H9 (cell line): ENCODE measurements around the gene SLC25A42. TPM values are rescaled to one million over a fixed set of nuclear protein-coding genes. Genes with fewer than 3 reads are reported as not detected.

ENCODE experiments used
- DNase-seq: peaks from one replicate; pipeline ENCODE4 v3.0.0-alpha.2; 2017
- H2AFZ ChIP-seq: one replicate; pipeline ENCODE4 v1.6.1; 2013; ENCODE audit warnings: mild to moderate bottlenecking, low read length, control low read depth, moderate library complexity
- H2AK5ac ChIP-seq: 2 replicates; pipeline ENCODE4 v1.6.1; 2013; ENCODE audit warnings: low read length, control low read depth, mixed read lengths; ENCODE audit not compliant: insufficient read length
- H2BK120ac ChIP-seq: one replicate; pipeline ENCODE4 v1.6.1; 2013; ENCODE audit warnings: low read depth, mild to moderate bottlenecking, low read length, control low read depth, inconsistent platforms; ENCODE audit not compliant: poor library complexity, severe bottlenecking
- H2BK12ac ChIP-seq: 2 replicates; pipeline ENCODE4 v1.6.1; 2013; ENCODE audit warnings: low read length, control low read depth, mixed read lengths, low read depth; ENCODE audit not compliant: insufficient read length
- H2BK15ac ChIP-seq: 2 replicates; pipeline ENCODE4 v1.6.1; 2013; ENCODE audit warnings: low read depth, low read length, control low read depth
- H2BK20ac ChIP-seq: one replicate; pipeline ENCODE4 v1.6.1; 2013; ENCODE audit warnings: low read depth, mild to moderate bottlenecking, low read length, control low read depth, inconsistent platforms; ENCODE audit not compliant: poor library complexity, severe bottlenecking
- H2BK5ac ChIP-seq: 2 replicates; pipeline ENCODE4 v1.6.1; 2013; ENCODE audit warnings: low read length, control low read depth, mixed read lengths; ENCODE audit not compliant: insufficient read length
- H3K14ac ChIP-seq: 2 replicates; pipeline ENCODE4 v1.6.1; 2013; ENCODE audit warnings: low read length, control low read depth; ENCODE audit not compliant: insufficient read depth
- H3K18ac ChIP-seq: 2 replicates; pipeline ENCODE4 v1.6.1; 2013; ENCODE audit warnings: low read depth, mild to moderate bottlenecking, mixed read lengths, low read length, control low read depth; ENCODE audit not compliant: insufficient read length
- H3K23ac ChIP-seq: 2 replicates; pipeline ENCODE4 v1.6.1; 2013; ENCODE audit warnings: low read length, control low read depth, mixed read lengths, low read depth; ENCODE audit not compliant: insufficient read length
- H3K23me2 ChIP-seq: 2 replicates; pipeline ENCODE4 v1.6.1; 2013; ENCODE audit warnings: low read depth, mild to moderate bottlenecking, mixed read lengths, low read length, control low read depth; ENCODE audit not compliant: insufficient read length, poor library complexity, severe bottlenecking
- H3K27ac ChIP-seq: 2 replicates; pipeline ENCODE4 v1.5.1; 2013; ENCODE audit warnings: low read length, control low read depth, mixed read lengths, low read depth; ENCODE audit not compliant: insufficient read length
- H3K27me3 ChIP-seq: 2 replicates; pipeline ENCODE4 v1.6.1; 2013; ENCODE audit warnings: low read length, control low read depth, inconsistent platforms; ENCODE audit not compliant: insufficient read depth
- H3K4ac ChIP-seq: 2 replicates; pipeline ENCODE4 v1.6.1; 2013; ENCODE audit warnings: low read depth, mild to moderate bottlenecking, control low read depth, inconsistent platforms, low read length, moderate library complexity
- H3K4me1 ChIP-seq: 2 replicates; pipeline ENCODE4 v1.6.1; 2013; ENCODE audit warnings: low read length, control low read depth, inconsistent platforms; ENCODE audit not compliant: insufficient read depth
- H3K4me2 ChIP-seq: 2 replicates; pipeline ENCODE4 v1.6.1; 2013; ENCODE audit warnings: low read length, control low read depth, mixed read lengths; ENCODE audit not compliant: insufficient read length, insufficient read depth
- H3K56ac ChIP-seq: 2 replicates; pipeline ENCODE4 v1.6.1; 2013; ENCODE audit warnings: low read depth, mild to moderate bottlenecking, mixed read lengths, low read length, control low read depth; ENCODE audit not compliant: insufficient read length
- H3K79me1 ChIP-seq: 2 replicates; pipeline ENCODE4 v1.6.1; 2013; ENCODE audit warnings: low read depth, mild to moderate bottlenecking, moderate library complexity, low read length, control low read depth, inconsistent platforms; ENCODE audit not compliant: insufficient read depth, poor library complexity, severe bottlenecking
- H3K79me2 ChIP-seq: 2 replicates; pipeline ENCODE4 v1.6.1; 2013; ENCODE audit warnings: low read length, control low read depth, inconsistent platforms; ENCODE audit not compliant: insufficient read depth
- H3K9ac ChIP-seq: 2 replicates; pipeline ENCODE4 v1.6.1; 2013; ENCODE audit warnings: low read length, control low read depth, mixed read lengths; ENCODE audit not compliant: insufficient read length; ENCODE audit errors: extremely low read depth
- H3K9me3 ChIP-seq: one replicate; pipeline ENCODE4 v1.6.1; 2013; ENCODE audit warnings: low read depth, low read length, inconsistent platforms; ENCODE audit not compliant: control insufficient read depth
- H3T11ph ChIP-seq: one replicate; pipeline ENCODE4 v1.6.1; 2013; ENCODE audit warnings: mild to moderate bottlenecking, low read length, control low read depth, inconsistent platforms
- H4K20me1 ChIP-seq: one replicate; pipeline ENCODE4 v1.6.1; 2013; ENCODE audit not compliant: control insufficient read depth, insufficient read length, insufficient read depth
- H4K5ac ChIP-seq: 2 replicates; pipeline ENCODE4 v1.6.1; 2013; ENCODE audit warnings: low read depth, mild to moderate bottlenecking, mixed read lengths, low read length, control low read depth; ENCODE audit not compliant: insufficient read length
- H4K8ac ChIP-seq: replicated peaks from 2 replicates; pipeline ENCODE4 v1.6.1; 2013; ENCODE audit warnings: low read length, control low read depth, mixed read lengths, low read depth; ENCODE audit not compliant: insufficient read length
- H4K91ac ChIP-seq: 2 replicates; pipeline ENCODE4 v1.6.1; 2013; ENCODE audit warnings: low read depth, mild to moderate bottlenecking, moderate library complexity, mixed read lengths, low read length, control low read depth; ENCODE audit not compliant: insufficient read length
- H3K27ac Mint-ChIP-seq, 3 experiments: 2 replicates in 2 of 3; 3 replicates in 1 of 3; pipeline ENCODE4 v1.8.0; 2020 to 2021; ENCODE audit warnings: mixed read lengths in 3 of 3, mild to moderate bottlenecking in 1 of 3, moderate library complexity in 1 of 3
- H3K27me3 Mint-ChIP-seq: 2 replicates; pipeline ENCODE4 v1.8.0; 2021; ENCODE audit warnings: low read depth, mild to moderate bottlenecking, moderate library complexity, mixed read lengths
- H3K36me3 Mint-ChIP-seq, 3 experiments: 2 replicates in 2 of 3; 3 replicates in 1 of 3; pipeline ENCODE4 v1.8.0; 2020 to 2021; ENCODE audit warnings: low read depth in 3 of 3, mixed read lengths in 3 of 3; ENCODE audit not compliant: insufficient read depth in 1 of 3
- H3K4me1 Mint-ChIP-seq, 2 experiments: 2 replicates each; pipeline ENCODE4 v1.8.0; 2020; ENCODE audit warnings: mixed read lengths in 2 of 2
- H3K4me3 Mint-ChIP-seq, 2 experiments: 2 replicates in 1 of 2; 3 replicates in 1 of 2; pipeline ENCODE4 v1.8.0; 2020 to 2021; ENCODE audit warnings: mild to moderate bottlenecking in 2 of 2, mixed read lengths in 2 of 2, moderate library complexity in 1 of 2
- H3K9me3 Mint-ChIP-seq, 2 experiments: 2 replicates in 1 of 2; 3 replicates in 1 of 2; pipeline ENCODE4 v1.8.0; 2020; ENCODE audit warnings: mild to moderate bottlenecking in 2 of 2, mixed read lengths in 2 of 2, moderate library complexity in 1 of 2
- CTCF ChIP-seq: fragments of 200-600 bp; sonication (generic); conservative IDR thresholded peaks from 3 replicates; pipeline ENCODE4 v1.8.0; 2021; ENCODE audit warnings: antibody characterized with exemption, mild to moderate bottlenecking
- WGBS: extraction: QIAGEN DNeasy Blood & Tissue Kit; methylation state at CpG from one replicate; pipeline ENCODE4 v1.1.7; 2013; ENCODE audit warnings: missing lambda C conversion rate, low lambda C conversion rate, mixed read lengths; ENCODE audit not compliant: insufficient read length; ENCODE audit errors: extremely low coverage; 5-methylcytosine and 5-hydroxymethylcytosine counted together
- total RNA-seq: library from RNA; stranded (reverse); gene quantifications from 2 replicates; pipeline ENCODE4 v1.2.1, GENCODE V29; 2021

The SLC25A42 gene
- total RNA-seq, 1 experiment from 2014 or later: 3.6 TPM

DNA sequence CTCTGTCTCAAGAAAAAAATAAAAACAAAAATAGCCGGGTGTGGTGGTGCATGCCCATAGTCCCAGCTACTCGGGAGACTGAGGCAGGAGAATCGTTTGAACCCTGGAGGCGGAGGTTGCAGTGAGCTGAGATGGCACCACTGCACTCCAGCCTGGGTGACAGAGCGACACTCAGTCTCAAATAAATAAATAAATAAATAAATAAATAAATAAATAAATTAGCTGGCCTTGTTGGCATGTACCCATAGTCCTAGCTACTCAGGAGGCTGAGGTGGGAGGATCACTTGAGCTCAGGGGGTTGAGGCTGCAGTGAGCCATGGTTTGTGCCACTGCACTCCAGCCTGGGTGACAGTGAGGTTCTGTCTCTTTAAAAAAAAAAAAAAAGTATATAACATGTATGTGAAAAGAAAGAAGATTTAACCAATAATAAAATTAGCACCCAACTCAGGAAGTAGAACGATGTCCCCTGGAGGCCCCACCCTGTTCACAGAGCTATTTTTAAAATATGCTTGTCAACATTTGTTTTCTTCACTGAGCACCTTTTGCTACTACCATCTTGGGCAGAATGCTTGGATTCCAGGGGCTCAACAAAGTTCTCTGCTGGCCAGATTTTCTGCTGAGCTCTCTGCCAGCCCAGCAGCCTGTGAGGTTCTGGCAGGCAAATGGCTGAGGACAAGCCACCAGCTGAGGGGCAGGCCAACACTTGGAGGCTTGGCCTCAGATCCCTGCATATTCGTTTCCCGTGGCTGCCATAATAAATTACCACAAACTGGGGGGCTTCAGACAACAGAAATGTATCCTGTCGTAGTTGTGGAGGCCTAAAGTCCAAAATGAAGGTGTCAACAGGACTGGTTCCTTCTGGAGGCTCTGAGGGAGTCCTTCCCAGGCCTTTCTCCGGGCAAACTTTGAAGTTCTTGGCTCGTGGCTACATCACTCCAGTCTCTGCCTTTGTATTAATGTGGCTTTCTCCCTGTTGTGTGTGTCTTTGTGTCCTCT is 5.2 kb downstream of the SLC25A42 start:
- H3K4ac ChIP-seq: no peak overlapping the region
- H3T11ph ChIP-seq: no peak overlapping the region
- H4K8ac ChIP-seq: no peak overlapping the region
- no peak overlapping the region for H4K91ac ChIP-seq
- H3K18ac ChIP-seq: no peak overlapping the region
- H3K14ac ChIP-seq: no peak overlapping the region
- H2BK5ac ChIP-seq: no peak overlapping the region
- Mint-ChIP-seq H3K4me3 (no peak overlapping the region), H3K36me3 (no peaks in the 10 kb centered on the region), H3K4me1 (peaks cover 10 to 11% of the 10 kb centered on the region in 2 experiments), H3K27ac (no peak overlapping the region), H3K27me3 (peaks cover 87% of the 10 kb centered on the region), H3K9me3 (no peaks in the 10 kb centered on the region)
- H2BK20ac ChIP-seq: no peak overlapping the region
- H4K5ac ChIP-seq: no peak overlapping the region
- H3K27me3 ChIP-seq: peaks cover 11% of the 10 kb centered on the region; the same call in 1 of the 2 replicates
- no peak overlapping the region for H3K23ac ChIP-seq
- H4K20me1 ChIP-seq: no peaks in the 10 kb centered on the region
- H3K79me2 ChIP-seq: no peaks in the 10 kb centered on the region
- H3K4me2 ChIP-seq: no peak overlapping the region
- H2BK12ac ChIP-seq: no peak overlapping the region
- no peak overlapping the region for H2BK15ac ChIP-seq
- no peak for TF ChIP-seq CTCF
- H3K27ac ChIP-seq: no peak overlapping the region
- H3K9ac ChIP-seq: no peak overlapping the region
- no peak for DNase-seq
- H3K79me1 ChIP-seq: no peaks in the 10 kb centered on the region
- H2AFZ ChIP-seq: no peak overlapping the region
- no peak overlapping the region for H2AK5ac ChIP-seq
- H3K4me1 ChIP-seq: peaks cover 3% of the 10 kb centered on the region; the same call in 1 of the 2 replicates
- no peak overlapping the region for H3K56ac ChIP-seq
- H3K23me2 ChIP-seq: no peaks in the 10 kb centered on the region
- no peak overlapping the region for H2BK120ac ChIP-seq
- H3K9me3 ChIP-seq: no peaks in the 10 kb centered on the region
- WGBS: no CpG with 5 or more reads among the region's 11 CpGs
